Activated naive CD8-positive, alpha-beta T cell treated with anti-CD3 and anti-CD28 coated beads, Interleukin-2, amount 10 ng/mL, durations not matched to agents 7 days and 5 days (primary cell): ENCODE data around the gene CCDC71. TPM values are rescaled to one million over a fixed set of nuclear protein-coding genes. Genes with fewer than 3 reads are reported as not detected.
A peak's percentile ranks its signal among the peaks of the same experiment; 100 is the strongest.

Source experiments
- ATAC-seq: fragments of 150-1000 bp; cut with Tn5 transposase; one replicate; pipeline ENCODE4 v1.10.0; 2021; ENCODE audit warnings: low read depth, moderate library complexity
- POLR2A ChIA-PET: fragments of 350-600 bp; sonication (Branson Sonifier 250); formaldehyde crosslinking; loops from one replicate; lab custom pipeline; 2021; ENCODE audit warnings: antibody characterized with exemption; lab: Charles Lee
- DNase-seq: peaks from one replicate; pipeline ENCODE4 v3.0.0; 2021
- H3K27ac Mint-ChIP-seq: one replicate; pipeline ENCODE4 v1.8.0; 2022; ENCODE audit warnings: mild to moderate bottlenecking, mixed read lengths
- H3K27me3 Mint-ChIP-seq: one replicate; pipeline ENCODE4 v1.8.0; 2022; ENCODE audit warnings: mild to moderate bottlenecking, moderate library complexity, mixed read lengths
- H3K36me3 Mint-ChIP-seq: one replicate; pipeline ENCODE4 v1.8.0; 2021; ENCODE audit warnings: mild to moderate bottlenecking, mixed read lengths
- H3K4me1 Mint-ChIP-seq: one replicate; pipeline ENCODE4 v1.8.0; 2021; ENCODE audit warnings: mixed read lengths
- H3K4me3 Mint-ChIP-seq: one replicate; pipeline ENCODE4 v1.8.0; 2022; ENCODE audit warnings: mild to moderate bottlenecking, moderate library complexity, mixed read lengths
- H3K9me3 Mint-ChIP-seq: one replicate; pipeline ENCODE4 v1.8.0; 2021; ENCODE audit warnings: mixed read lengths
- total RNA-seq, 2 experiments: library from RNA; stranded (reverse); gene quantifications; one replicate each; pipeline ENCODE4 v1.2.3, GENCODE V29; 2021

Gene CCDC71
- total RNA-seq, 2 experiments from 2014 or later: 27.5 to 29.2 TPM

GRCh38 chr3:49162751-49163419, 3.2 kb downstream of the CCDC71 start:
- DNase-seq (no peak), ATAC-seq (no peak)
- Mint-ChIP-seq H3K4me1 (peaks cover 37% of the 10 kb centered on the region), H3K36me3 (peaks cover 14% of the 10 kb centered on the region), H3K27me3 (no peaks in the 10 kb centered on the region), H3K4me3 (no peak overlapping the region), H3K9me3 (no peaks in the 10 kb centered on the region), H3K27ac (no peak overlapping the region)
- POLR2A ChIA-PET: interaction anchor here (1.9 kb wide), 1 partner anchor 69 kb away, joined by 4 read pairs; the partner anchor contains the start of gene QRICH1

DNA sequence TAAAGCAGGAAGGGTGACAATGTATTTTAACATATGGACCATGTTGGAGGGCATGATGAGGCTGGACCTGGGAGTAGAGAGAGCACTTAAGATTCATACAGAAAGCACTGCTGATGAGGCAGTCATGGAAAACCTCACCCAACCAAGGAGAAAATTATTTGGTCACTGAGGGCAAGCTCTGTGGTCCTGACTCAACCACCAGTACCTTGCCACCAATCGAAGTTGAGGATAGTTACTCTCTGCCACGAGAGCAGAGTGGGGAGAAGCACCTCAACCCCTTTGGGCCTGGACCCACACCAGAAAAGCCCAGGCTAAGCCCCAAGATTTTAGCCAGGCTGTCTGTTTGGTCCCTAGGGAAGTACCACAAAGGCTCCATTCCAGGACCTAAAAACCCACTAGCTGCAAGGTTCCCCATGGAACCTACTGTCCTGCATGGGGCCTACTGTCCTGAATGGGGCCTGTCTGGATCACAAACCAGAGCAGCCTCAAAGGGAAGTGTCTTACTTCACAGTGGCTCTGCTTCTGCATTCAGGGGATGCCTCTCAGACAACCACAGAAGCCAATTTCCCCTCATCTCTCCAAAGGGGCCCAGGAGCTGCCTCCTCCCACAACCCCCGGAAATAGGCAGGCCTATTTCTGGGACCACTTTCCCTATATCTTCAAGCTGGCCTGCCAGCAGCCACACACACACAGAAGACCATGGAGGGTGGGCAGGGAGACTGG, 4.2 kb downstream of the CCDC71 start:
- ATAC-seq (no peak), DNase-seq (no peak)
- H3K4me3 Mint-ChIP-seq: peak overlapping the region; percentile 57
- H3K36me3 Mint-ChIP-seq: peaks cover 14% of the 10 kb centered on the region
- H3K27me3 Mint-ChIP-seq: no peaks in the 10 kb centered on the region
- H3K9me3 Mint-ChIP-seq: no peaks in the 10 kb centered on the region
- peak overlapping the region; percentile 30 for H3K27ac Mint-ChIP-seq
- POLR2A ChIA-PET: interaction anchor here (1.9 kb wide), 1 partner anchor 68 kb away, joined by 4 read pairs; the partner anchor contains the start of gene QRICH1
- H3K4me1 Mint-ChIP-seq: peaks cover 37% of the 10 kb centered on the region

DNA sequence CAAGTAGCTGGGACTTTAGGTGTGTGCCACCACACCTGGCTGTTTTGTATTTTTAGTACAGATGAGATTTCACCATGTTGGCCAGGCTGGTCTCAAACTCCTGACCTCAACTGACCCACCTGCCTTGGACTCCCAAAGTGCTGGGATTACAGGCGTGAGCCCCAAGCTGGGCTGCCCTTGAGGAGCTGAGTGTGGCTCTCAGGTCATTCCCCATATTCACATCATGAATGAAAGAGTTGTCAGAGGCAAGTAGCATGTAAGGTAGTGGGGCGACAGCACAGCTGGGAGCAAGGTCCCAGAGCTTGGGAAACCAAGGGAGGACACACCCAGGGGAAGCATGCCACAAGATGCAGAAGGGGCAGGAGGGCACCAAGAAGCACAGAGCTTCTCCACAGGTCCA, 4.9 kb downstream of the CCDC71 start:
- Mint-ChIP-seq H3K9me3 (no peaks in the 10 kb centered on the region), H3K36me3 (peaks cover 13% of the 10 kb centered on the region), H3K27me3 (no peaks in the 10 kb centered on the region), H3K4me1 (peaks cover 33% of the 10 kb centered on the region), H3K4me3 (no peak overlapping the region), H3K27ac (no peak overlapping the region)
- DNase-seq (no peak), ATAC-seq (no peak)
- POLR2A ChIA-PET: no interaction called here

- no peaks in the 10 kb centered on the region for H3K27me3 Mint-ChIP-seq
- H3K9me3 Mint-ChIP-seq: no peaks in the 10 kb centered on the region
- DNase-seq (no peak), ATAC-seq (no peak)
- peaks cover 8% of the 10 kb centered on the region for H3K36me3 Mint-ChIP-seq
- no peak overlapping the region for H3K4me3 Mint-ChIP-seq
- POLR2A ChIA-PET: interaction anchor here (0.6 to 1.4 kb wide), 4 partner anchors 11 to 180 kb away, joined by 4 to 7 read pairs (median 4); partner anchors contain the start of gene NDUFAF3
- no peak overlapping the region for H3K27ac Mint-ChIP-seq
- H3K4me1 Mint-ChIP-seq: peaks cover 20% of the 10 kb centered on the region
These were observed 7.3 kb downstream of the CCDC71 start for GRCh38 chr3:49158792-49159191.

DNA sequence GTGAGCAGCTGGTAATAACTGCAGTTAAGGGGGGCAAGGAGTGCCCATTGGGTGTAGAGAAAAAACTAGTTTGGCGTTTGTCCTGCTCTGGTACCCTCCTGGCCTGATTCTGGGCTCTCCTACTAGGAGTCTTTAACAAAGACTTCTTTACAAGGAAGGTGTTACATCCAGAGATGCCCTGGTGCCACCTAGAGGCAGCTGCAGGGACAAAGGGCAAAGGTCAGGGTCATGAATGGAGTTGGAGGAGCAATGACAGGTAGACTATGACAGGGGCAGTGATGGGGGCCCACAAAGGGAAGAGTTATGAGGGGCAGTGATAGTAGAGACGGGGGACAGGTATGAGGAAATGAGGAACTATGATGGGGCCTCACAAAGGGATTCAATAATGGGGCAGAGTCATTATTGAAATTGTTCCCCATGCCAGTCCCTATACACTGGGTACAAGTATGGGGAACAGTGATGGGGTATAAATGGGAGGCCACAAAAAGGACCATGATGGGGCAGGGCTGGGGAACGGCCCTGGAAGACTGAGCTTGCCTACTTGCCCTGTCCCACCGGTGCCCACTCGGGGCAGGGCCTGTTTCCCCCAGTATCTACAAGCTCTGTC, 7.9 kb downstream of the CCDC71 start:
- H3K27ac Mint-ChIP-seq: peak overlapping the region; percentile 32
- peak; percentile 59 for DNase-seq
- no peaks in the 10 kb centered on the region for H3K9me3 Mint-ChIP-seq
- H3K4me3 Mint-ChIP-seq: no peak overlapping the region
- peak; percentile 72 for ATAC-seq
- POLR2A ChIA-PET: interaction anchor here (0.6 to 1.4 kb wide), 4 partner anchors 38 to 181 kb away, joined by 3 to 5 read pairs (median 4); partner anchors contain the start of genes NDUFAF3 and USP19
- H3K4me1 Mint-ChIP-seq: peaks cover 20% of the 10 kb centered on the region
- peaks cover 5% of the 10 kb centered on the region for H3K36me3 Mint-ChIP-seq
- no peaks in the 10 kb centered on the region for H3K27me3 Mint-ChIP-seq

- Mint-ChIP-seq H3K4me3 (no peak overlapping the region), H3K27me3 (no peaks in the 10 kb centered on the region), H3K9me3 (no peaks in the 10 kb centered on the region), H3K4me1 (peaks cover 14% of the 10 kb centered on the region), H3K36me3 (peaks cover 4% of the 10 kb centered on the region), H3K27ac (no peak overlapping the region)
- POLR2A ChIA-PET: interaction anchor here (1.4 kb wide), 1 partner anchor 37 kb away, joined by 3 read pairs; the partner anchor contains the start of gene USP19
- ATAC-seq: no peak
- no peak for DNase-seq
These were observed 8.8 kb downstream of the CCDC71 start for GRCh38 chr3:49157289-49157688.

- H3K9me3 Mint-ChIP-seq: no peaks in the 10 kb centered on the region
- H3K36me3 Mint-ChIP-seq: peaks cover 2% of the 10 kb centered on the region
- POLR2A ChIA-PET: no interaction called here
- H3K27me3 Mint-ChIP-seq: no peaks in the 10 kb centered on the region
- H3K4me1 Mint-ChIP-seq: peaks cover 4% of the 10 kb centered on the region
- DNase-seq (no peak), ATAC-seq (no peak)
- no peak overlapping the region for H3K27ac Mint-ChIP-seq
- H3K4me3 Mint-ChIP-seq: no peak overlapping the region
These were observed 12.7 kb downstream of the CCDC71 start for GRCh38 chr3:49153349-49153912.

DNA sequence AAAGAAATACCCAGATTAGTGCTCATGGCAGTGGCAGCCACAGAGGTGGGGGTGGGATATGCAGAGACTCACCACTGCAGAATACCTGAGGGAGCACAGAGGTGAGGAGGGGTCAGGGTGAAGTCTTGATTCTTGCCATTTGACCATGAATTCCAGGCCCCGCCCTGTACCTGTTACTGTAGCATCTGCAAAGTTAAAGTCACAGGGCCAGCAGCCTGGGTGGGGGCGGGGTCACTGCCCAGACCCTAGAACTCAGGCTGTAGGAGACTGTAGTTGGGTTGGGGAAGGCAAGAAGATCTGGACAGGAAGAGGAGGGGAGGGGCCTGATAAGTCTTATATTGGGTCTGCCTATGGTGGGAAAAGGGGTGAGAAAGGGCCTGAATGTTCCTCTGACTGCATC, 14.5 kb downstream of the CCDC71 start:
- Mint-ChIP-seq H3K4me1 (no peaks in the 10 kb centered on the region), H3K9me3 (no peaks in the 10 kb centered on the region), H3K4me3 (no peak overlapping the region), H3K36me3 (no peaks in the 10 kb centered on the region), H3K27me3 (no peaks in the 10 kb centered on the region), H3K27ac (no peak overlapping the region)
- DNase-seq: no peak
- ATAC-seq: no peak
- POLR2A ChIA-PET: no interaction called here

DNA sequence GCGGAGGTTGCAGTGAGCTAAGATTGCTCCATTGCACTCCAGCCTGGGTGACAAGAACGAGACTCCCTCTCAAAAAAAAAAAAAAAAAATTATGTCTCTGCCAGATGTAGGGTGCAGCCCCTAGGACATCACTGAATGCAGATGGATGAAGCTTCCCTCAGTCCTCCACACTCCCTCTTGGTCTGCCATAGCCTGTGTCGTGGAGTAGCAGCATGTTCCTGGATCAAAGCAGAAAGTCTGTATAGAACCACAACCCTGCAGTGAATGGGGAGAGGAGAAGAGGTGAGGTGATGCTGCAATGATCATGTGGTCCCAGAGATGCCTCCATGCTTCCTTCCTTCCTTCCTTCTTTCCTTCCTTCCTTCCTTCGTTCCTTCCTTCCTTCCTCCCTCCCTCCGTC, 18.0 kb downstream of the CCDC71 start:
- POLR2A ChIA-PET: interaction anchor here (0.7 to 1.3 kb wide), 2 partner anchors 11 to 35 kb away, joined by 3 to 7 read pairs; no protein-coding TSS in a partner anchor
- Mint-ChIP-seq H3K27ac (no peak overlapping the region), H3K36me3 (no peaks in the 10 kb centered on the region), H3K4me3 (no peak overlapping the region), H3K9me3 (no peaks in the 10 kb centered on the region), H3K4me1 (no peaks in the 10 kb centered on the region), H3K27me3 (no peaks in the 10 kb centered on the region)
- DNase-seq: no peak
- ATAC-seq: no peak

- Mint-ChIP-seq H3K36me3 (no peaks in the 10 kb centered on the region), H3K9me3 (no peaks in the 10 kb centered on the region), H3K27ac (no peak overlapping the region), H3K4me1 (peaks cover 3% of the 10 kb centered on the region), H3K27me3 (peaks cover 4% of the 10 kb centered on the region), H3K4me3 (no peak overlapping the region)
- ATAC-seq (no peak), DNase-seq (no peak)
- POLR2A ChIA-PET: no interaction called here
These were observed 26.1 kb downstream of the CCDC71 start for GRCh38 chr3:49140080-49140479.

- peaks cover 16% of the 10 kb centered on the region for H3K27me3 Mint-ChIP-seq
- H3K27ac Mint-ChIP-seq: no peak overlapping the region
- POLR2A ChIA-PET: no interaction called here
- no peak overlapping the region for H3K4me3 Mint-ChIP-seq
- no peak for ATAC-seq
- H3K9me3 Mint-ChIP-seq: no peaks in the 10 kb centered on the region
- DNase-seq: no peak
- no peaks in the 10 kb centered on the region for H3K36me3 Mint-ChIP-seq
- no peaks in the 10 kb centered on the region for H3K4me1 Mint-ChIP-seq
These were observed 30.6 kb downstream of the CCDC71 start for GRCh38 chr3:49135499-49135898.

GRCh38 chr3:49134471-49135265, 31.5 kb downstream of the CCDC71 start:
- DNase-seq (no peak), ATAC-seq (no peak)
- Mint-ChIP-seq H3K36me3 (no peaks in the 10 kb centered on the region), H3K27ac (peak overlapping the region; percentile 8), H3K27me3 (peaks cover 16% of the 10 kb centered on the region), H3K4me1 (no peaks in the 10 kb centered on the region), H3K9me3 (no peaks in the 10 kb centered on the region), H3K4me3 (no peak overlapping the region)
- POLR2A ChIA-PET: no interaction called here
